ENCODE results near the gene PDHX. TPM values are rescaled to one million over a fixed set of nuclear protein-coding genes. Genes with fewer than 3 reads are reported as not detected.
"Not testable (repeated sequence)": the region's sequence is repeated elsewhere in the genome, so short reads cannot be mapped to it uniquely, and the experiment has no call there.

PDHX gene
- total RNA-seq, 1 experiment from 2014 or later = 85.4 TPM

GRCh38 chr11:35017528-35018342 lies 101.3 kb downstream of the PDHX start:
- H3K4me1 ChIP-seq = peaks cover 8% of the 10 kb centered on the region
- Mint-ChIP-seq H3K27ac (ENCODE audit: unreplicated experiment) (no peak overlapping the region), H3K4me1 (ENCODE audit: low read depth, unreplicated experiment) (peaks cover 7% of the 10 kb centered on the region), H3K9me3 (ENCODE audit: unreplicated experiment) (peaks cover 11% of the 10 kb centered on the region), H3K27me3 (ENCODE audit: insufficient read depth, unreplicated experiment) (no peaks in the 10 kb centered on the region), H3K4me3 (ENCODE audit: unreplicated experiment) (no peak overlapping the region), H3K36me3 (ENCODE audit: insufficient read depth, unreplicated experiment) (no peaks in the 10 kb centered on the region)
- no peaks in the 10 kb centered on the region for H3K27me3 ChIP-seq (replicated peaks; ENCODE audit: control insufficient read depth, insufficient read depth, low read length)
- POLR2A ChIA-PET = no interaction called here
- TF ChIP-seq CTCF (IDR thresholded peaks at IDR 0.05; ENCODE audit: insufficient read depth in 1 of 2, low read depth in 1 of 2, low read length in 1 of 2, severe bottlenecking in 1 of 2, unreplicated experiment in 1 of 2) = no peak
- H3K9me3 ChIP-seq = no peaks in the 10 kb centered on the region
- DNase-seq = no peak
- no TSS peak for BruUV-seq (replicated peaks)
- no peaks in the 10 kb centered on the region for H3K36me3 ChIP-seq (ENCODE audit: control insufficient read depth, insufficient read depth, low read length)
- CTCF ChIA-PET = no interaction called here
- H3K4me3 ChIP-seq (ENCODE audit: low read depth, low read length) = no peak overlapping the region
- intact Hi-C loops (cut with micrococcal nuclease; ENCODE audit: unreplicated experiment) = no loop called here

- no peaks in the 10 kb centered on the region for H3K27me3 Mint-ChIP-seq (ENCODE audit: insufficient read depth, unreplicated experiment)
- no peak for TF ChIP-seq CTCF (IDR thresholded peaks at IDR 0.05; ENCODE audit: insufficient read depth in 1 of 2, low read depth in 1 of 2, low read length in 1 of 2, severe bottlenecking in 1 of 2, unreplicated experiment in 1 of 2)
These were observed 105.2 kb downstream of the PDHX start for GRCh38 chr11:35021589-35021988.

GRCh38 chr11:35023940-35024339 lies 107.5 kb downstream of the PDHX start:
- not testable (repeated sequence) for H3K4me1 Mint-ChIP-seq (ENCODE audit: low read depth, unreplicated experiment); BruUV-seq (replicated peaks)
- H3K9me3 Mint-ChIP-seq (ENCODE audit: unreplicated experiment) = peaks cover 38% of the 10 kb centered on the region

More at GRCh38 chr11:35021589-35021988, 105.2 kb downstream of the PDHX start:
- H3K9me3 ChIP-seq = no peaks in the 10 kb centered on the region
- H3K27ac Mint-ChIP-seq (ENCODE audit: unreplicated experiment) = no peak overlapping the region
- no peaks in the 10 kb centered on the region for H3K36me3 Mint-ChIP-seq (ENCODE audit: insufficient read depth, unreplicated experiment)
- ChIA-PET CTCF (no interaction called here), POLR2A (no interaction called here)
- H3K36me3 ChIP-seq (ENCODE audit: control insufficient read depth, insufficient read depth, low read length) = no peaks in the 10 kb centered on the region
- H3K4me3 Mint-ChIP-seq (ENCODE audit: unreplicated experiment) = no peak overlapping the region
- no peak for DNase-seq
- no peaks in the 10 kb centered on the region for H3K4me1 Mint-ChIP-seq (ENCODE audit: low read depth, unreplicated experiment)
- intact Hi-C loops (cut with micrococcal nuclease; ENCODE audit: unreplicated experiment) = no loop called here
- no TSS peak for BruUV-seq (replicated peaks)
- peaks cover 38% of the 10 kb centered on the region for H3K9me3 Mint-ChIP-seq (ENCODE audit: unreplicated experiment)
- H3K4me3 ChIP-seq (ENCODE audit: low read depth, low read length) = no peak overlapping the region
- H3K4me1 ChIP-seq = no peaks in the 10 kb centered on the region
- no peaks in the 10 kb centered on the region for H3K27me3 ChIP-seq (replicated peaks; ENCODE audit: control insufficient read depth, insufficient read depth, low read length)

GRCh38 chr11:35028007-35028406 lies 111.6 kb downstream of the PDHX start:
- H3K27me3 ChIP-seq (replicated peaks; ENCODE audit: control insufficient read depth, insufficient read depth, low read length); H3K27ac Mint-ChIP-seq (ENCODE audit: unreplicated experiment); H3K4me1 ChIP-seq; intact Hi-C loops (cut with micrococcal nuclease; ENCODE audit: unreplicated experiment); H3K9me3 ChIP-seq; DNase-seq; H3K4me1 Mint-ChIP-seq (ENCODE audit: low read depth, unreplicated experiment); CTCF ChIA-PET; BruUV-seq (replicated peaks); POLR2A ChIA-PET; H3K4me3 Mint-ChIP-seq (ENCODE audit: unreplicated experiment); H3K27me3 Mint-ChIP-seq (ENCODE audit: insufficient read depth, unreplicated experiment); H3K36me3 ChIP-seq (ENCODE audit: control insufficient read depth, insufficient read depth, low read length); H3K4me3 ChIP-seq (ENCODE audit: low read depth, low read length); H3K36me3 Mint-ChIP-seq (ENCODE audit: insufficient read depth, unreplicated experiment): not testable (repeated sequence)
- H3K9me3 Mint-ChIP-seq (ENCODE audit: unreplicated experiment) = peaks cover 26% of the 10 kb centered on the region

More at GRCh38 chr11:35023940-35024339, 107.5 kb downstream of the PDHX start:
- intact Hi-C loops (cut with micrococcal nuclease; ENCODE audit: unreplicated experiment); POLR2A ChIA-PET; CTCF ChIA-PET; H3K36me3 ChIP-seq (ENCODE audit: control insufficient read depth, insufficient read depth, low read length); H3K4me3 ChIP-seq (ENCODE audit: low read depth, low read length); H3K4me3 Mint-ChIP-seq (ENCODE audit: unreplicated experiment); H3K27me3 ChIP-seq (replicated peaks; ENCODE audit: control insufficient read depth, insufficient read depth, low read length); H3K4me1 ChIP-seq; H3K9me3 ChIP-seq; H3K27ac Mint-ChIP-seq (ENCODE audit: unreplicated experiment); H3K27me3 Mint-ChIP-seq (ENCODE audit: insufficient read depth, unreplicated experiment); H3K36me3 Mint-ChIP-seq (ENCODE audit: insufficient read depth, unreplicated experiment); DNase-seq: not testable (repeated sequence)

All from Caco-2 (cell line).